IMR-90 (cell line): Measurements from ENCODE around the gene NECAB2. TPM values are rescaled to one million over a fixed set of nuclear protein-coding genes. Genes with fewer than 3 reads are reported as not detected.

Experiments
- ATAC-seq: fragments of 200-7000 bp; cut with Tn5 transposase; 2 replicates; pipeline ENCODE4 v1.9.1; 2020; ENCODE audit warnings: low read depth, mild to moderate bottlenecking, moderate library complexity
- BruUV-seq: library from RNA; stranded (reverse); fragments of 400-500 nt; replicated peaks from 2 replicates; lab custom pipeline; 2021; lab: Mats Ljungman, UMichigan
- CTCF ChIA-PET: fragments of 300-600 bp; formaldehyde crosslinking; extraction: SDS; loops from one replicate; lab custom pipeline; 2021; ENCODE audit warnings: antibody characterized with exemption; lab: Yijun Ruan, JAX
- POLR2A ChIA-PET: fragments of 300-600 bp; sonication (Branson Sonifier 250); formaldehyde crosslinking; loops from one replicate; lab custom pipeline; 2022; ENCODE audit warnings: antibody characterized with exemption; ENCODE audit not compliant: unreplicated experiment; lab: Charles Lee
- DNase-seq: peaks from one replicate; pipeline ENCODE4 v3.0.0; 2013
- H2AFZ ChIP-seq: replicated peaks from 2 replicates; pipeline ENCODE3; 2013; ENCODE audit warnings: low read length, mild to moderate bottlenecking; ENCODE audit not compliant: poor library complexity
- H2AK5ac ChIP-seq: 2 replicates; pipeline ENCODE4 v1.6.1; 2013; ENCODE audit warnings: low read depth, low read length, inconsistent platforms
- H2AK9ac ChIP-seq: replicated peaks from 2 replicates; pipeline ENCODE3; 2013; ENCODE audit warnings: mild to moderate bottlenecking, low read depth, low read length, moderate library complexity; ENCODE audit not compliant: poor library complexity
- H2BK120ac ChIP-seq: 2 replicates; pipeline ENCODE4 v1.6.1; 2013; ENCODE audit warnings: low read depth, low read length, inconsistent platforms
- H2BK15ac ChIP-seq: 3 replicates; pipeline ENCODE4 v1.6.1; 2013; ENCODE audit warnings: low read depth, low read length, inconsistent platforms
- H2BK20ac ChIP-seq: 2 replicates; pipeline ENCODE4 v1.6.1; 2013; ENCODE audit warnings: low read depth, mild to moderate bottlenecking, inconsistent platforms, low read length, moderate library complexity
- H2BK5ac ChIP-seq: 2 replicates; pipeline ENCODE4 v1.6.1; 2013; ENCODE audit warnings: mild to moderate bottlenecking, low read depth, low read length, inconsistent platforms; ENCODE audit not compliant: poor library complexity, severe bottlenecking
- H3K14ac ChIP-seq: replicated peaks from 2 replicates; pipeline ENCODE4 v1.6.1; 2013; ENCODE audit warnings: low read depth, low read length, inconsistent platforms
- H3K18ac ChIP-seq: 2 replicates; pipeline ENCODE4 v1.6.1; 2013; ENCODE audit warnings: low read depth, low read length, control low read depth
- H3K23ac ChIP-seq: 2 replicates; pipeline ENCODE4 v1.6.1; 2013; ENCODE audit warnings: low read depth, low read length, inconsistent platforms
- H3K27ac ChIP-seq: 2 replicates; pipeline ENCODE4 v1.5.1; 2013; ENCODE audit warnings: mild to moderate bottlenecking, control low read depth, low read length; ENCODE audit not compliant: insufficient read depth
- H3K27me3 ChIP-seq: 2 replicates; pipeline ENCODE4 v1.6.1; 2013; ENCODE audit warnings: low read length; ENCODE audit not compliant: control insufficient read depth, insufficient read depth
- H3K36me3 ChIP-seq: 2 replicates; pipeline ENCODE4 v1.6.1; 2013; ENCODE audit warnings: low read length, mixed read lengths; ENCODE audit not compliant: control insufficient read depth, insufficient read depth
- H3K4ac ChIP-seq: 2 replicates; pipeline ENCODE4 v1.6.1; 2013; ENCODE audit warnings: low read depth, low read length, inconsistent platforms
- H3K4me1 ChIP-seq: 2 replicates; pipeline ENCODE4 v1.6.1; 2013; ENCODE audit warnings: low read length, mixed read lengths; ENCODE audit not compliant: control insufficient read depth, insufficient read depth
- H3K4me2 ChIP-seq: 2 replicates; pipeline ENCODE4 v1.6.1; 2013; ENCODE audit warnings: low read depth, mild to moderate bottlenecking, control low read depth, low read length, moderate library complexity
- H3K4me3 ChIP-seq: 2 replicates; pipeline ENCODE4 v1.5.1; 2013; ENCODE audit warnings: low read depth, mild to moderate bottlenecking, control low read depth, low read length, moderate library complexity; ENCODE audit not compliant: insufficient read depth
- H3K56ac ChIP-seq: 2 replicates; pipeline ENCODE4 v1.6.1; 2013; ENCODE audit warnings: low read length, inconsistent platforms; ENCODE audit not compliant: insufficient read depth; ENCODE audit errors: extremely low read depth
- H3K79me1 ChIP-seq, 2 experiments: 2 replicates each; pipeline ENCODE4 v1.6.1; 2013; ENCODE audit warnings: low read length in 2 of 2, inconsistent platforms in 1 of 2, low read depth in 1 of 2
- H3K9ac ChIP-seq: 2 replicates; pipeline ENCODE4 v1.6.1; 2013; ENCODE audit warnings: low read depth, low read length, control low read depth
- H3K9me1 ChIP-seq: 2 replicates; pipeline ENCODE4 v1.6.1; 2013; ENCODE audit warnings: low read length, inconsistent platforms; ENCODE audit not compliant: insufficient read depth
- H3K9me3 ChIP-seq: 2 replicates; pipeline ENCODE4 v1.6.1; 2013; ENCODE audit warnings: low read length; ENCODE audit not compliant: control insufficient read depth, insufficient read depth
- H4K20me1 ChIP-seq: 2 replicates; pipeline ENCODE4 v1.6.1; 2013; ENCODE audit warnings: low read length, inconsistent platforms; ENCODE audit not compliant: insufficient read depth
- H4K5ac ChIP-seq: 2 replicates; pipeline ENCODE4 v1.6.1; 2013; ENCODE audit warnings: mild to moderate bottlenecking, low read depth, low read length, control low read depth
- H4K8ac ChIP-seq, 2 experiments: 2 replicates each; pipeline ENCODE4 v1.6.1; 2013; ENCODE audit warnings: low read depth in 2 of 2, low read length in 2 of 2, control low read depth in 1 of 2, inconsistent platforms in 1 of 2
- H4K91ac ChIP-seq: 2 replicates; pipeline ENCODE4 v1.6.1; 2013; ENCODE audit warnings: low read depth, low read length, inconsistent platforms; ENCODE audit not compliant: insufficient read depth
- BHLHE40 ChIP-seq: fragments of 150-350 bp; IDR thresholded peaks from 2 replicates; pipeline ENCODE4 v1.6.1; 2016; ENCODE audit warnings: mild to moderate bottlenecking, low read depth, low read length
- CEBPB ChIP-seq: IDR thresholded peaks from 2 replicates; pipeline ENCODE4 v1.6.1; 2012; ENCODE audit warnings: low read depth, low read length, improper control_type of control experiment
- FOS ChIP-seq: fragments of 150-350 bp; IDR thresholded peaks from 2 replicates; pipeline ENCODE4 v1.6.1; 2016; ENCODE audit warnings: low read depth, low read length
- MXI1 ChIP-seq: IDR thresholded peaks from 2 replicates; pipeline ENCODE4 v1.6.1; 2012; ENCODE audit warnings: low read depth, mild to moderate bottlenecking, low read length, moderate library complexity, borderline replicate concordance
- NFE2L2 ChIP-seq: fragments of 150-350 bp; IDR thresholded peaks from 2 replicates; pipeline ENCODE4 v1.6.1; 2016; ENCODE audit warnings: low read depth, mild to moderate bottlenecking, low read length
- RCOR1 ChIP-seq: IDR thresholded peaks from 2 replicates; pipeline ENCODE4 v1.6.1; 2012; ENCODE audit warnings: mild to moderate bottlenecking, low read length, improper control_type of control experiment; ENCODE audit not compliant: insufficient replicate concordance
- WGBS, 2 experiments: methylation state at CpG; one replicate each; pipeline versions ENCODE4 v1.1.5 to v1.1.7; 2013; ENCODE audit warnings: missing lambda C conversion rate in 2 of 2; ENCODE audit not compliant: insufficient read length in 1 of 2; ENCODE audit errors: extremely low coverage in 2 of 2; 5-methylcytosine and 5-hydroxymethylcytosine counted together
- dilution Hi-C: fragments of 300-500 bp; cut with HindIII; formaldehyde crosslinking; loops from one replicate; pipeline ENCODE4 v1.14.3; 2018; ENCODE audit warnings: low sequenced_read_pairs; ENCODE audit not compliant: unreplicated experiment
- in situ Hi-C: fragments of 300-500 bp; cut with MboI; formaldehyde crosslinking; loops from 3 replicates; pipeline ENCODE4 v1.14.3; 2019; ENCODE audit warnings: low sequenced_read_pairs, inconsistent platforms, mixed read lengths
- intact Hi-C: fragments of 100-400 bp; cut with micrococcal nuclease; formaldehyde crosslinking; loops from 2 replicates; pipeline ENCODE4 v1.10.0; 2022
- polyA plus RNA-seq, 3 experiments: library from polyadenylated mRNA; depleted of rRNA; stranded (reverse); fragments of >200 nt; gene quantifications; 2 replicates each; pipeline ENCODE4 v1.2.3, GENCODE V29; 2012; ENCODE audit warnings: low replicate concordance in 1 of 3
- total RNA-seq: library from RNA; depleted of rRNA; stranded (reverse); fragments of >200 nt; gene quantifications from 2 replicates; pipeline ENCODE4 v1.2.3, GENCODE V29; 2012
- TF ChIP-seq, protein P1 (sequence below): fragments of 150-350 bp; IDR thresholded peaks from 2 replicates; pipeline ENCODE4 v1.6.1; 2017; ENCODE audit warnings: mild to moderate bottlenecking, antibody characterized with exemption, low read length, low read depth
- TF ChIP-seq, protein P2 (sequence below): fragments of 150-350 bp; IDR thresholded peaks from 2 replicates; pipeline ENCODE4 v1.6.1; 2016; ENCODE audit warnings: low read depth, mild to moderate bottlenecking, low read length, moderate library complexity, borderline replicate concordance

Gene NECAB2
- total and polyA plus RNA-seq, 2 of the 4 experiments (the other 2 are of a cell fraction): 0.27 TPM; not detected in 1

DNA sequence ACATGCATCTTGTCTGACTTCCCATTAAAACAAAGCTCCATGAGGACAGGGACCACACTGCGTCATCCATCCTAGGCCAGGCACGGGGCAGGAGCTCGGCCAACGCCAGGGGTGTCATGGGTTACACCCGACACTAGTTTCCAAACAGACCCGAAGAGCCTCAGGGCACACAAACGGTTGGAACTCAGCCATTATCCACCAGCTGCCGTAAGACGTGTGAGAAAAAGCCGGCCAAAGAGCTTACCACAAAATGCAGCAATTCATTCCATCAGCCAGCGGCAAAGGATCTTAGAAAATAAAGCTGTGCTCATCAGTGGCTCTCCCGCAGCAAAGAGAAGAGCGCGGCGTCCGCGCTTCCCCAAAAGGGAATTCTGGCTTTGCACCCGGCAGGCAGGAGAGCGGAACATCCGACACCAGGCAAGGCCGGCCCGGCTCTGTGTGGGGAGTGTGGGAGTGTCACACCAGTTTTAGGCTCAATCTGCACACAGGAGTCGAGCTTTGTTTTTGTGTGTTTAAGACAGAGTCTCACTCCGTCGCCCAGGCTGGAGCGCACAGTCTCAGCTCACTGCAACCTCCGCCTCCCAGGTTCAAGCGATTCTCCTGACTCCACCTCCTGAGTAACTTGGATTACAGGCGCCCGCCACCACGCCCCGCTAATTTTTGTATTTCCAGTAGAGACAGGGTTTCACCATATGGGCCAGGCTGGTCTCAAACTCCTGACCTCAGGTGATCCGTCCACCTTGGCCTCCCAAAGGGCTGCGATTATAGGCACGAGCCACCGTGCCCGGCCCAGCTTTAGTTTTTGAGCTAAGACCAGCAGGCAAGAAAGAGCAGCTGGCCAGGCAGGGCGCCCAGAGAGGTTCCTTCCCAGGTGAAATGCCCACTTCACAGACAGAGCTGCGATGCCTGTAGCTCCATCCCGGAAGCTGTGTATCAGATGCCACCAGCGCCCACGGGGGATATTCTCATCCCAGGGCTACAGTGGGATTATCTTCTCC is 73.1 kb downstream of the NECAB2 start:
- DNase-seq (peak; percentile 41), ATAC-seq (no peak)
- Histone ChIP-seq H3K4me1 (no peaks in the 10 kb centered on the region), H2AK5ac (no peak overlapping the region), H2BK15ac (no peak overlapping the region), H2BK5ac (no peak overlapping the region), H3K4ac (no peak overlapping the region), H3K79me1 (no peaks in the 10 kb centered on the region), H2AK9ac (no peak overlapping the region), H3K14ac (no peak overlapping the region), H3K36me3 (no peaks in the 10 kb centered on the region), H3K27ac (no peak overlapping the region), H4K5ac (no peak overlapping the region), H3K4me2 (no peak overlapping the region), H4K91ac (no peak overlapping the region), H2BK20ac (no peak overlapping the region), H4K8ac (no peak overlapping the region), H2BK120ac (no peak overlapping the region), H3K9me3 (peaks cover 5% of the 10 kb centered on the region), H3K4me3 (no peak overlapping the region), H4K20me1 (no peaks in the 10 kb centered on the region), H3K9me1 (no peaks in the 10 kb centered on the region), H3K23ac (no peak overlapping the region), H3K27me3 (peaks cover 56% of the 10 kb centered on the region), H2AFZ (no peak overlapping the region), H3K18ac (no peak overlapping the region), H3K9ac (no peak overlapping the region), H3K56ac (no peak overlapping the region)
- TF ChIP-seq FOS (no peak), CEBPB (no peak), BHLHE40 (peak; percentile 43; the same call in 1 of the 2 replicates), RCOR1 (no peak), NFE2L2 (no peak), MXI1 (no peak)
- TF ChIP-seq, protein P1, sequence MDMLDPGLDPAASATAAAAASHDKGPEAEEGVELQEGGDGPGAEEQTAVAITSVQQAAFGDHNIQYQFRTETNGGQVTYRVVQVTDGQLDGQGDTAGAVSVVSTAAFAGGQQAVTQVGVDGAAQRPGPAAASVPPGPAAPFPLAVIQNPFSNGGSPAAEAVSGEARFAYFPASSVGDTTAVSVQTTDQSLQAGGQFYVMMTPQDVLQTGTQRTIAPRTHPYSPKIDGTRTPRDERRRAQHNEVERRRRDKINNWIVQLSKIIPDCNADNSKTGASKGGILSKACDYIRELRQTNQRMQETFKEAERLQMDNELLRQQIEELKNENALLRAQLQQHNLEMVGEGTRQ: no peak
- TF ChIP-seq, protein P2, sequence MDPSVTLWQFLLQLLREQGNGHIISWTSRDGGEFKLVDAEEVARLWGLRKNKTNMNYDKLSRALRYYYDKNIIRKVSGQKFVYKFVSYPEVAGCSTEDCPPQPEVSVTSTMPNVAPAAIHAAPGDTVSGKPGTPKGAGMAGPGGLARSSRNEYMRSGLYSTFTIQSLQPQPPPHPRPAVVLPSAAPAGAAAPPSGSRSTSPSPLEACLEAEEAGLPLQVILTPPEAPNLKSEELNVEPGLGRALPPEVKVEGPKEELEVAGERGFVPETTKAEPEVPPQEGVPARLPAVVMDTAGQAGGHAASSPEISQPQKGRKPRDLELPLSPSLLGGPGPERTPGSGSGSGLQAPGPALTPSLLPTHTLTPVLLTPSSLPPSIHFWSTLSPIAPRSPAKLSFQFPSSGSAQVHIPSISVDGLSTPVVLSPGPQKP: no peak
- in situ Hi-C loops (no loop called here), intact Hi-C loops (loop anchor here (5.0 kb wide), 1 partner anchor 74 kb away; the partner anchor contains the start of gene NECAB2), dilution Hi-C loops (no loop called here)
- 71% methylated on average over 11 of the region's 42 CpGs; no CpG with 5 or more reads in 1 of the 2 experiments for WGBS, 2 experiments
- BruUV-seq: no TSS peak
- ChIA-PET CTCF (no interaction called here), POLR2A (interaction anchor here (0.5 kb wide), 1 partner anchor 13 kb away, joined by 7 read pairs; no protein-coding TSS in a partner anchor)
